Measurements from ENCODE around the gene USE1. TPM values are rescaled to one million over a fixed set of nuclear protein-coding genes. Genes with fewer than 3 reads are reported as not detected.

USE1 gene
- total RNA-seq, 4 donors from 2014 or later: 21.4 to 36.0 (median 27.4) TPM

DNA sequence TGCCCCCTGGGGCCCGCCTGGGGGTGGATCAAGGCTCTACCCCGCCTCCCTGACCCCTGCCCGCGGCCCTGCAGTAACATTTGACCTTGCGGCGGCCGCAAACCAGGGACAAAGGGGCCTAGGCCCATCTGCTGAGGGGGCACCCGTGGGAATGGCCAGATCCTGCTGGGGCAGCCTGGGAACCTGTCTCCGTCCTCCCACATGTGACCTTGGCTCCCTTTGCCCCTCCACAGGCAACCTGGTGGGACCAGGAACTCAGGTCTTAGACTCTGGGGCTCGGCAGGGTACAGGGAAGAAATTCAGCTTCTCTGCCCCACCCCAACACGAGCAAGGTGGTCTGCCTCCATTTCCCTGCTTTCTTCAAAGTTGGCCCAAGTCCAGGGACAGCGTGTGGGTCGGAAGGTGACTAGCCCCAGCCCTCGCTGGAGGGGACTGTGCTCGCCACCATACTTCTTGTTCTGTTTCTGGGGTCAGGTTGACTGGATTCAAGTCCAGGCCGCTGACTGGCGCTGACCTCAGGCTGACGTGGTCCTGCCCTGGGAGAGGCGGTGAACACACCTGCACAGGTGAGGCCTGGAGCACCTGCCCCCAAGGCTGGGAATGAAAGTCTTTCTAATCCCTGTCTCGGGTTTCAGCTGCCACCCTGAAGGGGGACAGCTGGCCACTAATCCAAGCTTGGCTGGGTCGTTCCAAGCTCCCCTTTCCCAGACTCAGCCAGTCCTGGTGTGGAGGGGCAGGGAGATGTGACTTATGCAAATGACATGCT lies 33.0 kb downstream of the USE1 start:
- WGBS, 2 donors: 64 to 71% methylated on average over 16 to 17 of the region's 21 CpGs
- Histone ChIP-seq H3K27ac (no peak overlapping the region), H3K4me1 (peaks cover 15% of the 10 kb centered on the region in 2 donors), H3K36me3 (no peaks in the 10 kb centered on the region), H3K27me3 (no peaks in the 10 kb centered on the region), H3K9me3 (no peaks in the 10 kb centered on the region), H3K4me3 (replicated peaks in 1 of 3) (no peak overlapping the region)
- no peak for TF ChIP-seq POLR2A (IDR thresholded peaks at IDR 0.05)
- TF ChIP-seq, protein P1, sequence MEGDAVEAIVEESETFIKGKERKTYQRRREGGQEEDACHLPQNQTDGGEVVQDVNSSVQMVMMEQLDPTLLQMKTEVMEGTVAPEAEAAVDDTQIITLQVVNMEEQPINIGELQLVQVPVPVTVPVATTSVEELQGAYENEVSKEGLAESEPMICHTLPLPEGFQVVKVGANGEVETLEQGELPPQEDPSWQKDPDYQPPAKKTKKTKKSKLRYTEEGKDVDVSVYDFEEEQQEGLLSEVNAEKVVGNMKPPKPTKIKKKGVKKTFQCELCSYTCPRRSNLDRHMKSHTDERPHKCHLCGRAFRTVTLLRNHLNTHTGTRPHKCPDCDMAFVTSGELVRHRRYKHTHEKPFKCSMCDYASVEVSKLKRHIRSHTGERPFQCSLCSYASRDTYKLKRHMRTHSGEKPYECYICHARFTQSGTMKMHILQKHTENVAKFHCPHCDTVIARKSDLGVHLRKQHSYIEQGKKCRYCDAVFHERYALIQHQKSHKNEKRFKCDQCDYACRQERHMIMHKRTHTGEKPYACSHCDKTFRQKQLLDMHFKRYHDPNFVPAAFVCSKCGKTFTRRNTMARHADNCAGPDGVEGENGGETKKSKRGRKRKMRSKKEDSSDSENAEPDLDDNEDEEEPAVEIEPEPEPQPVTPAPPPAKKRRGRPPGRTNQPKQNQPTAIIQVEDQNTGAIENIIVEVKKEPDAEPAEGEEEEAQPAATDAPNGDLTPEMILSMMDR (IDR thresholded peaks at IDR 0.05): no peak
- intact Hi-C loops (cut with DNase I): no loop called here
- DNase-seq: no peak

DNA sequence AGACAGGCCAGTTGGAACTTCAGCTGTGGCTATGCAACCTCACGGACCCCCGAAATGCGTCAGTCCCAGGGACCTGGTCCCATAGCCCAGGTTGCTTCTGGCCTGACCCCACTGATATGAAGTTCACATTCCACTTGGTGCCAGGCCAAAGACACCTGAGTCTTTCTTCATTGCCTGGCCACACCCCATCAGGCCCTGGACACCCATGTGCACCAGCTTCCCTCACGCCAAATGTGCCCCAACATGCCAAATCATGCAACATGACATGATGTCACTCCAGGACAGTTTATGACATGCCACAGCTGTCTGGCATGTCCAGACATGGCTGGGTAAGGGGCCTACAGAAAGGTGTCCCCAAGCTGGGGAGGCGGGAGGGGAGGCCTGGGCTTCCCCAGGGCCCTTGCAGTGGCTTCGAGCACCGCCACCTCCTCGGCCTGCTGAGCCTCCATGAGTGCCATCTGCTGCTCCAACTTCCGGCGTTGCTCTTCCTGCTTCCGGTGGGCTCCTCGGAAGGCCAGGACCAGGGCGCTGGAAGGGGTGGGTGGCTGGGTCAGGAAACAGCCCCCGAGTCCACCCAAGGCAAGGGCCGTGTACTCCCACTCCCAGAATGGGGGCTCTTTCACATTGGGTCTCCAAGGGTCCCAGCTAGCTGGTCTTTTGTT lies 34.9 kb downstream of the USE1 start:
- Histone ChIP-seq H3K4me3 (replicated peaks in 1 of 3) (no peak overlapping the region), H3K27ac (no peak overlapping the region), H3K27me3 (no peaks in the 10 kb centered on the region), H3K9me3 (no peaks in the 10 kb centered on the region), H3K36me3 (no peaks in the 10 kb centered on the region), H3K4me1 (peaks cover 9 to 10% of the 10 kb centered on the region in 2 donors)
- TF ChIP-seq, protein P1 (IDR thresholded peaks at IDR 0.05): no peak
- no peak for TF ChIP-seq POLR2A (IDR thresholded peaks at IDR 0.05)
- WGBS, 2 donors: 89 to 90% methylated on average over 14 to 15 of the region's 15 CpGs
- intact Hi-C loops (cut with DNase I): no loop called here
- no peak for DNase-seq

DNA sequence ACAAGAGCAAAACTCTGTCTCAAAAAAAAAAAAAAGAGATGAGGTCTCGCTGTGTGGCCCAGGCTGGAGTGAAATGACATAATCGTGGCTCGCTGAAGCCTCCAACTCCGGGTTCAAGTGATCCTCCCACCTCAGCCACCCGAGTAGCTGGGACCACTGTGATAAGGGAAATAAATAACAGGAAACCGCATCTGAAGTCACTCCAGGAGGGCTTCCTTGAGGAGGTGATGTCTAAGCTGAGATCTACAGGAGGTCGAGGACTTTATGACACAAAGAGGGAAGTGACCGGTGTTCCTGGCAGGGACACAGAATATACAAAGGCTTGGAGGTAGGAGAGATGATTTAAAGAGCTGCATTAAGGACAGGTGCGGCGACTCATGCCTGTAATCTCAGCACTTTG lies 39.5 kb downstream of the USE1 start:
- H3K36me3 ChIP-seq: no peaks in the 10 kb centered on the region

DNA sequence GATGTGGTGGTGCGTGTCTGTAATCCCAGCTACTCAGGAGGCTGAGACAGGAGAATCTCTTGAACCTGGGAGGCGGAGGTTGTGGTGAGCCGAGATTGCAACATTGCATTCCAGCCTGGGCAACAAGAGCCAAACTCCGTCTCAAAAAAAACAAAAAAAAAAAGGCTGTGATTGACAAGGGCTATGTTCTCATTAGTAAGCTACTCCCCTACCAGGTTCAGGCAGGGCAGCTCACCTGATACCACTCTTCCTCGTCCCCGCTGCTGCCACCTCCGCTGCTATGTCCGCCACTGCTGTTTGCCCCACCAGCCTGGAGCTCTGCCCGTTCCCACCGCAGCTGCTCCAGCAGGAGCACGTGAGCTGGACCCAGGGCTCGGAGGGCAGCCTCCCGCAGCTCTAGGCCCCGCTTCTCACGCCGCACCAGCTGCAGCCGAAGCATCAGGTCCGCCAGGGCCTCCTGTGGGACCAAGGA lies 40.0 kb downstream of the USE1 start:
- Histone ChIP-seq H3K4me1 (no peaks in the 10 kb centered on the region), H3K36me3 (no peaks in the 10 kb centered on the region), H3K4me3 (replicated peaks in 1 of 3) (no peak overlapping the region), H3K9me3 (no peaks in the 10 kb centered on the region), H3K27me3 (no peaks in the 10 kb centered on the region), H3K27ac (no peak overlapping the region)
- peak in 1 of 2 donors; percentile 12 for DNase-seq
- WGBS, 2 donors: 52 to 55% methylated on average over 16 to 18 of the region's 18 CpGs
- no peak for TF ChIP-seq POLR2A (IDR thresholded peaks at IDR 0.05)
- TF ChIP-seq, protein P1 (IDR thresholded peaks at IDR 0.05): no peak
- intact Hi-C loops (cut with DNase I): no loop called here

More for the DNA sequence above, 39.5 kb downstream of the USE1 start:
- intact Hi-C loops (cut with DNase I): no loop called here
- H3K4me1 ChIP-seq: no peaks in the 10 kb centered on the region
- TF ChIP-seq, protein P1 (IDR thresholded peaks at IDR 0.05): no peak
- TF ChIP-seq POLR2A (IDR thresholded peaks at IDR 0.05): no peak
- DNase-seq: no peak
- H3K27ac ChIP-seq: no peak overlapping the region
- H3K9me3 ChIP-seq: no peaks in the 10 kb centered on the region
- H3K4me3 ChIP-seq (replicated peaks in 1 of 3): no peak overlapping the region
- 89 to 92% methylated on average over 10 of the region's 10 CpGs for WGBS, 2 donors
- no peaks in the 10 kb centered on the region for H3K27me3 ChIP-seq

DNA sequence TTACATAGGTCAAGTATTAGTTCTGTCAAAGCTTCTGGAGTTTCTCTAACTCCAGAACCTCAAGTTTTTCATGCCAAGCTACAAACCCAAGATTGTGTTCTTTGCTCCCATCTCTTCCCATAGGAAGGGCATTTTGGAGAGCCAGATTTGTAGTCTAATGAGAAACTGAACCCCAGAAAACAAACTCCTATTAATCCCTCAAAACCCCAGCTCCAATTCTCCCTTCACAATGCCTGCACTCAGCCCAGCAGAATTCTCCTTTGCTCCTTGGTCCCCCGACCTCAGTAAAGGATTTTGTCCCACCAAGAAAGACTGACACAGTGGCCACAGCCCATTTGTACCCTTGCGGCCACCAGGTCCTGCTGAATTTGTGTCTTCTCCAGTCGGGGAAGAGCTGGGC lies 41.0 kb downstream of the USE1 start:
- no peaks in the 10 kb centered on the region for H3K4me1 ChIP-seq
- intact Hi-C loops (cut with DNase I): no loop called here
- TF ChIP-seq, protein P1 (IDR thresholded peaks at IDR 0.05): no peak
- TF ChIP-seq POLR2A (IDR thresholded peaks at IDR 0.05): no peak
- no peaks in the 10 kb centered on the region for H3K36me3 ChIP-seq
- DNase-seq: no peak
- H3K9me3 ChIP-seq: no peaks in the 10 kb centered on the region
- no peaks in the 10 kb centered on the region for H3K27me3 ChIP-seq
- H3K27ac ChIP-seq: no peak overlapping the region
- 74 to 95% methylated on average over 3 of the region's 3 CpGs for WGBS, 2 donors
- H3K4me3 ChIP-seq (replicated peaks in 1 of 3): no peak overlapping the region
